ENCODE measurements around the gene LAD1.
A peak's percentile ranks its signal among the peaks of the same experiment; 100 is the strongest.

Gene LAD1

GRCh38 chr1:201419256-201419655, 20.1 kb upstream of the LAD1 start:
- no peak for DNase-seq (ENCODE audit: low read depth, low spot score)

- no peak for DNase-seq (ENCODE audit: low read depth, low spot score)
These were observed 19.3 kb upstream of the LAD1 start for GRCh38 chr1:201418461-201418860.

GRCh38 chr1:201414051-201414738, 15.1 kb upstream of the LAD1 start:
- DNase-seq (ENCODE audit: low read depth, low spot score), result no peak

GRCh38 chr1:201411292-201411691, 12.2 kb upstream of the LAD1 start:
- DNase-seq (ENCODE audit: low read depth, low spot score), result no peak

GRCh38 chr1:201409440-201409839, 10.3 kb upstream of the LAD1 start:
- no peak for DNase-seq (ENCODE audit: low read depth, low spot score)

GRCh38 chr1:201408834-201409200, 9.7 kb upstream of the LAD1 start:
- DNase-seq (ENCODE audit: low read depth, low spot score), result no peak

GRCh38 chr1:201408176-201408833, 9.2 kb upstream of the LAD1 start:
- peak; percentile 71 for DNase-seq (ENCODE audit: low read depth, low spot score)

GRCh38 chr1:201406831-201407406, 7.8 kb upstream of the LAD1 start:
- DNase-seq (ENCODE audit: low read depth, low spot score), result no peak

GRCh38 chr1:201405484-201405831, 6.3 kb upstream of the LAD1 start:
- no peak for DNase-seq (ENCODE audit: low read depth, low spot score)

- DNase-seq (ENCODE audit: low read depth, low spot score), result no peak
These were observed 5.8 kb upstream of the LAD1 start for GRCh38 chr1:201404722-201405483.

GRCh38 chr1:201404055-201404454, 4.9 kb upstream of the LAD1 start:
- no peak for DNase-seq (ENCODE audit: low read depth, low spot score)

- DNase-seq (ENCODE audit: low read depth, low spot score), result no peak
These were observed 4.2 kb upstream of the LAD1 start for GRCh38 chr1:201403359-201403758.

GRCh38 chr1:201401700-201402099, 2.6 kb upstream of the LAD1 start:
- DNase-seq (ENCODE audit: low read depth, low spot score), result no peak

GRCh38 chr1:201400852-201401230, 1.7 kb upstream of the LAD1 start:
- DNase-seq (ENCODE audit: low read depth, low spot score), result no peak

GRCh38 chr1:201400212-201400851, 1.2 kb upstream of the LAD1 start:
- DNase-seq (ENCODE audit: low read depth, low spot score), result no peak

- DNase-seq (ENCODE audit: low read depth, low spot score), result no peak
These were observed 415 bp upstream of the LAD1 start for GRCh38 chr1:201399352-201400126.

GRCh38 chr1:201397675-201398074, 1.4 kb downstream of the LAD1 start:
- no peak for DNase-seq (ENCODE audit: low read depth, low spot score)

- DNase-seq (ENCODE audit: low read depth, low spot score), result no peak
These were observed 2.2 kb downstream of the LAD1 start for GRCh38 chr1:201396861-201397464.

- DNase-seq (ENCODE audit: low read depth, low spot score), result no peak
These were observed 3.2 kb downstream of the LAD1 start for GRCh38 chr1:201395936-201396335.

- no peak for DNase-seq (ENCODE audit: low read depth, low spot score)
These were observed 4.5 kb downstream of the LAD1 start for GRCh38 chr1:201394591-201394990.

- no peak for DNase-seq (ENCODE audit: low read depth, low spot score)
These were observed 6.0 kb downstream of the LAD1 start for GRCh38 chr1:201393076-201393475.

Measured in iPS DF 19.7 (cell line).